ENCODE results near the gene CHADL. TPM values are rescaled to one million over a fixed set of nuclear protein-coding genes. Genes with fewer than 3 reads are reported as not detected.

The CHADL gene
- total RNA-seq, 4 donors from 2014 or later: 0.73 to 1.3 TPM; not detected in 2

- Histone ChIP-seq H3K9me3 (no peaks in the 10 kb centered on the region), H3K36me3 (peaks cover 0 to 5% of the 10 kb centered on the region in 2 donors), H3K4me1 (peaks cover 6 to 10% of the 10 kb centered on the region in 2 donors), H3K27ac (no peak overlapping the region), H3K27me3 (no peaks in the 10 kb centered on the region), H3K4me3 (no peak overlapping the region)
- in situ Hi-C loops (cut with MboI; ENCODE audit: low sequenced_read_pairs in 4 of 4): loop anchor here in 1 of 4 donors (10.0 kb wide), 1 partner anchor 101 kb away; the partner anchor contains the start of gene ZC3H7B
- no peak for DNase-seq
- ATAC-seq: no peak
- intact Hi-C loops (cut with DNase I; ENCODE audit: low total_unique reads): loop anchor here (2.0 kb wide), 1 partner anchor 83 kb away; the partner anchor contains the start of gene RANGAP1
- TF ChIP-seq CTCF (IDR thresholded peaks at IDR 0.05 in 4 of 5, conservative IDR thresholded peaks at IDR 0.05 in 1 of 5): no peak
- no peak for TF ChIP-seq POLR2A (IDR thresholded peaks at IDR 0.05)
Measured at GRCh38 chr22:41204066-41204465, 36.7 kb downstream of the CHADL start.

- no peak for ATAC-seq
- DNase-seq: no peak
- H3K4me1 ChIP-seq: peaks cover 12 to 15% of the 10 kb centered on the region in 2 donors
- H3K4me3 ChIP-seq: no peak overlapping the region
- intact Hi-C loops (cut with DNase I; ENCODE audit: low total_unique reads): no loop called here
- H3K27me3 ChIP-seq: no peaks in the 10 kb centered on the region
- H3K9me3 ChIP-seq: no peaks in the 10 kb centered on the region
- no peak for TF ChIP-seq POLR2A (IDR thresholded peaks at IDR 0.05)
- no peak for TF ChIP-seq CTCF (IDR thresholded peaks at IDR 0.05 in 4 of 5, conservative IDR thresholded peaks at IDR 0.05 in 1 of 5)
- in situ Hi-C loops (cut with MboI; ENCODE audit: low sequenced_read_pairs in 4 of 4): loop anchor here in 1 of 4 donors (10.0 kb wide), 1 partner anchor 102 kb away; the partner anchor contains the start of gene ZC3H7B
- H3K27ac ChIP-seq: no peak overlapping the region
- peaks cover 0 to 2% of the 10 kb centered on the region in 2 donors for H3K36me3 ChIP-seq
Measured at GRCh38 chr22:41203118-41203517, 37.6 kb downstream of the CHADL start.

GRCh38 chr22:41201141-41201540, 39.6 kb downstream of the CHADL start:
- TF ChIP-seq CTCF (IDR thresholded peaks at IDR 0.05 in 4 of 5, conservative IDR thresholded peaks at IDR 0.05 in 1 of 5): no peak
- Histone ChIP-seq H3K36me3 (no peaks in the 10 kb centered on the region), H3K27ac (no peak overlapping the region), H3K4me3 (no peak overlapping the region), H3K4me1 (peaks cover 14 to 18% of the 10 kb centered on the region in 2 donors), H3K9me3 (no peaks in the 10 kb centered on the region), H3K27me3 (no peaks in the 10 kb centered on the region)
- no peak for DNase-seq
- in situ Hi-C loops (cut with MboI; ENCODE audit: low sequenced_read_pairs in 4 of 4) (loop anchor here in 1 of 4 donors (10.0 kb wide), 1 partner anchor 104 kb away; the partner anchor contains the start of gene ZC3H7B), intact Hi-C loops (cut with DNase I; ENCODE audit: low total_unique reads) (no loop called here)
- ATAC-seq: no peak

GRCh38 chr22:41198027-41198580, 42.6 kb downstream of the CHADL start:
- Histone ChIP-seq H3K9me3 (no peaks in the 10 kb centered on the region), H3K4me3 (peak overlapping the region; percentile 85 to 98 (median 93)), H3K4me1 (peaks cover 8 to 9% of the 10 kb centered on the region in 2 donors), H3K27me3 (no peaks in the 10 kb centered on the region), H3K36me3 (no peaks in the 10 kb centered on the region), H3K27ac (peak overlapping the region; percentile 38 to 78 (median 75))
- ATAC-seq (no peak), DNase-seq (no peak)
- no peak for TF ChIP-seq POLR2A (IDR thresholded peaks at IDR 0.05)
- no peak for TF ChIP-seq CTCF (IDR thresholded peaks at IDR 0.05 in 4 of 5, conservative IDR thresholded peaks at IDR 0.05 in 1 of 5)
- intact Hi-C loops (cut with DNase I; ENCODE audit: low total_unique reads) (loop anchor here (5.0 kb wide), 2 partner anchors 271 to 341 kb away; partner anchors contain the start of genes ST13 and XPNPEP3), in situ Hi-C loops (cut with MboI; ENCODE audit: low sequenced_read_pairs in 4 of 4) (no loop called here)
